Motor neuron (in vitro differentiated cells): ENCODE measurements around the gene CDCA5. TPM values are rescaled to one million over a fixed set of nuclear protein-coding genes. Genes with fewer than 3 reads are reported as not detected.
"Not testable (repeated sequence)": the region's sequence is repeated elsewhere in the genome, so short reads cannot be mapped to it uniquely, and the experiment has no call there.

Experiments
- ATAC-seq, 8 experiments: fragments of 200-7000 bp; cut with Tn5 transposase; replicated peaks in 6 of 8; 2 replicates each; pipeline ENCODE4 v1.8.0; 2021; ENCODE audit warnings: mild to moderate bottlenecking in 8 of 8, moderate library complexity in 8 of 8
- H3K27ac ChIP-seq, 2 donors: fragments of 250-450 bp; sonication (Bioruptor Pico); 2 replicates each; pipeline ENCODE4 v1.9.0; 2021; ENCODE audit warnings: antibody characterized with exemption in 2 of 2, mild to moderate bottlenecking in 2 of 2, moderate library complexity in 1 of 2
- H3K4me1 ChIP-seq, 2 donors: fragments of 250-450 bp; sonication (Bioruptor Pico); replicated peaks in 1 of 2; 2 replicates each; pipeline ENCODE4 v1.6.1; 2021; ENCODE audit warnings: antibody characterized with exemption in 2 of 2, mild to moderate bottlenecking in 2 of 2, moderate library complexity in 1 of 2
- H3K4me3 ChIP-seq, 5 donors: fragments of 250-450 bp; sonication (Bioruptor Pico); 2 replicates each; pipeline ENCODE4 v1.9.0; 2021; ENCODE audit warnings: antibody characterized with exemption in 5 of 5, mild to moderate bottlenecking in 5 of 5, moderate library complexity in 4 of 5
- WGBS, 10 experiments: fragments of 450-650 bp; shearing (Covaris generic); methylation state at CpG; one replicate each; pipeline ENCODE4 v1.0.0; 2022; 5-methylcytosine and 5-hydroxymethylcytosine counted together
- in situ Hi-C, 9 experiments: fragments of 400-800 bp; cut with MboI; loops; one replicate each; pipeline ENCODE4 v1.15.0; 2021; ENCODE audit warnings: low sequenced_read_pairs in 9 of 9, low pct_unique_long_range_greater_than_20kb in 2 of 9; ENCODE audit not compliant: unreplicated experiment in 9 of 9
- total RNA-seq, 8 experiments: library from RNA; unstranded; fragments of 300-600 nt; gene quantifications; 2 replicates each; pipeline versions ENCODE4 v1.2.3 to v1.2.4, GENCODE V29; 2022

The CDCA5 gene
- total RNA-seq, 8 experiments from 2014 or later, result 0.97 to 25.2 (median 2.0) TPM

- 34 to 100% (median 91%) methylated on average over 1 to 5 of the region's 6 CpGs; no CpG with 5 or more reads in 2 of the 10 experiments for WGBS, 10 experiments
- no peak overlapping the region for H3K4me3 ChIP-seq
- in situ Hi-C loops, result no loop called here
- no peak for ATAC-seq
- H3K4me1 ChIP-seq, result peaks cover 7% of the 10 kb centered on the region in 2 donors
- no peak overlapping the region for H3K27ac ChIP-seq
These were observed 42.9 kb upstream of the CDCA5 start for GRCh38 chr11:65126624-65127274.

- H3K4me1 ChIP-seq, result peaks cover 11 to 12% of the 10 kb centered on the region in 2 donors
- no peak overlapping the region for H3K27ac ChIP-seq
- 40 to 100% (median 90%) methylated on average over 1 to 5 of the region's 12 CpGs; no CpG with 5 or more reads in 3 of the 10 experiments for WGBS, 10 experiments
- H3K4me3 ChIP-seq, result no peak overlapping the region
- no peak for ATAC-seq
- in situ Hi-C loops, result no loop called here
These were observed 41.6 kb upstream of the CDCA5 start for GRCh38 chr11:65125197-65126056.

GRCh38 chr11:65124480-65125196, 40.8 kb upstream of the CDCA5 start:
- in situ Hi-C loops, result no loop called here
- ATAC-seq, result no peak
- no peak overlapping the region for H3K4me3 ChIP-seq
- WGBS, 10 experiments, result 57 to 100% (median 95%) methylated on average over 1 to 3 of the region's 5 CpGs; no CpG with 5 or more reads in 4 of the 10 experiments
- H3K4me1 ChIP-seq, result peaks cover 11 to 12% of the 10 kb centered on the region in 2 donors
- no peak overlapping the region for H3K27ac ChIP-seq

- 0 to 3% (median 1%) methylated on average over 1 to 42 of the region's 64 CpGs; no CpG with 5 or more reads in 1 of the 10 experiments for WGBS, 10 experiments
- in situ Hi-C loops, result no loop called here
- peak; percentile 63 to 83 (median 80) for ATAC-seq
- Histone ChIP-seq H3K4me1 (peaks cover 11 to 16% of the 10 kb centered on the region in 2 donors), H3K27ac (peak within 1 kb of the TSS; percentile 84 to 90), H3K4me3 (peak within 1 kb of the TSS; percentile 56 to 94 (median 77))
These were observed 38.2 kb upstream of the CDCA5 start, which contains the start of the genes FAU and MRPL49 for GRCh38 chr11:65121865-65122696. Gene FAU (minus strand): TSS chr11:65122134. CDS start chr11:65121813, 321 bp downstream. Gene MRPL49 (plus strand): TSS chr11:65122321. CDS start chr11:65122347, 26 bp downstream.

GRCh38 chr11:65121447-65121864, 37.6 kb upstream of the CDCA5 start:
- WGBS, 10 experiments, result 0 to 20% (median 3%) methylated on average over 1 to 17 of the region's 22 CpGs; no CpG with 5 or more reads in 4 of the 10 experiments
- Histone ChIP-seq H3K27ac (peak overlapping the region; percentile 74 to 90), H3K4me1 (peaks cover 13 to 18% of the 10 kb centered on the region in 2 donors), H3K4me3 (peak overlapping the region; percentile 56 to 94 (median 77))
- in situ Hi-C loops, result no loop called here
- ATAC-seq, result peak in 2 of 8 experiments; percentile 0 to 1

GRCh38 chr11:65120831-65121230, 37.0 kb upstream of the CDCA5 start:
- ATAC-seq, result no peak
- H3K27ac ChIP-seq, result no peak overlapping the region
- WGBS, 10 experiments, result 29 to 89% (median 64%) methylated on average over 1 to 3 of the region's 3 CpGs; no CpG with 5 or more reads in 7 of the 10 experiments

GRCh38 chr11:65119670-65119995, 35.8 kb upstream of the CDCA5 start:
- in situ Hi-C loops, result no loop called here
- peaks cover 18 to 21% of the 10 kb centered on the region in 2 donors for H3K4me1 ChIP-seq

More at GRCh38 chr11:65120831-65121230, 37.0 kb upstream of the CDCA5 start:
- in situ Hi-C loops, result no loop called here
- Histone ChIP-seq H3K4me3 (peak overlapping the region; percentile 56 to 94 (median 77)), H3K4me1 (peaks cover 18 to 21% of the 10 kb centered on the region in 2 donors)

GRCh38 chr11:65118891-65119669, 35.2 kb upstream of the CDCA5 start:
- H3K27ac ChIP-seq, in situ Hi-C loops, ATAC-seq, H3K4me3 ChIP-seq: not testable (repeated sequence)
- H3K4me1 ChIP-seq, result peaks cover 18 to 21% of the 10 kb centered on the region in 2 donors
- 64 to 100% (median 97%) methylated on average over 1 to 13 of the region's 18 CpGs; no CpG with 5 or more reads in 1 of the 10 experiments for WGBS, 10 experiments

More at GRCh38 chr11:65119670-65119995, 35.8 kb upstream of the CDCA5 start:
- ATAC-seq, result no peak
- Histone ChIP-seq H3K27ac (no peak overlapping the region), H3K4me3 (no peak overlapping the region)

GRCh38 chr11:65118097-65118837, 34.4 kb upstream of the CDCA5 start:
- Histone ChIP-seq H3K4me3 (peak overlapping the region in 1 of 5 donors; percentile 1), H3K4me1 (peaks cover 23 to 24% of the 10 kb centered on the region in 2 donors), H3K27ac (peak overlapping the region in 1 of 2 donors; percentile 40)
- 0 to 95% (median 84%) methylated on average over 1 to 12 of the region's 18 CpGs; no CpG with 5 or more reads in 2 of the 10 experiments for WGBS, 10 experiments
- ATAC-seq, result no peak
- in situ Hi-C loops, result no loop called here

GRCh38 chr11:65117206-65118096, 33.6 kb upstream of the CDCA5 start, which contains the start of gene ZNHIT2:
Gene ZNHIT2 (minus strand): TSS chr11:65117701. CDS start chr11:65117653, 48 bp downstream.
- peaks cover 19% of the 10 kb centered on the region in 2 donors for H3K4me1 ChIP-seq
- H3K4me3 ChIP-seq, result peak within 1 kb of the TSS; percentile 51 to 81 (median 60)
- ATAC-seq, result peak; percentile 45 to 74 (median 68)
- H3K27ac ChIP-seq, result peak within 1 kb of the TSS; percentile 62 to 86
- in situ Hi-C loops, result no loop called here
- WGBS, 10 experiments, result 0 to 1% (median 0%) methylated on average over 4 to 20 of the region's 89 CpGs; no CpG with 5 or more reads in 5 of the 10 experiments
